Ecto neural progenitor cell (in vitro differentiated cells): ENCODE measurements around the gene JAK1.
"Not testable (repeated sequence)": the region's sequence is repeated elsewhere in the genome, so short reads cannot be mapped to it uniquely, and the experiment has no call there.

Source experiments
- DNase-seq: peaks from one replicate; pipeline ENCODE4 v3.0.0-alpha.2; 2018; ENCODE audit warnings: low spot score

The JAK1 gene

GRCh38 chr1:64839732-64840405 is 126.5 kb downstream of the JAK1 start:
- no peak for DNase-seq

- DNase-seq: peak; percentile 24
These were observed 127.1 kb downstream of the JAK1 start for GRCh38 chr1:64839261-64839660.

DNA sequence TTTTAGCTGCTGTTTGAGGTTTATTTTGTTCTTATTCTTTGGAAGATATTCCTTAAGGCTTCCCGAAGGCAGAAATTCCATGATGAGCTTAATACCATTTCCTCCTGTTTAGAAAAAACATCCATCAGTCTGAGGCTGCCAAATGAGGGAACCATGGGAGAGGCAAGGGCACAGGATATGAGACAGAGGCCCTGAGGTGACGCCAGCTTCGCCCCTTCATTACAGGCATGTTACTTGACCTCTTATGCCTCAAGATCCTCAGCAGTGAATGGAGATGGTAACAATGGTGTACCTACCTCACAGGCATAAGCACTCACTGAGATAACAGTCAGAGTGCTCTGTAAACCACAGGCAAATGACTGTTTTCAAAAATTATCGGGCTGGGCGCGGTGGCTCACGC is 127.9 kb downstream of the JAK1 start:
- no peak for DNase-seq

GRCh38 chr1:64836802-64837201 is 129.5 kb downstream of the JAK1 start:
- DNase-seq: no peak

- DNase-seq: no peak
These were observed 131.6 kb downstream of the JAK1 start for GRCh38 chr1:64834734-64835133.

- no peak for DNase-seq
These were observed 136.2 kb downstream of the JAK1 start for GRCh38 chr1:64830030-64830651.

GRCh38 chr1:64829411-64830029 is 136.8 kb downstream of the JAK1 start:
- DNase-seq: no peak

DNA sequence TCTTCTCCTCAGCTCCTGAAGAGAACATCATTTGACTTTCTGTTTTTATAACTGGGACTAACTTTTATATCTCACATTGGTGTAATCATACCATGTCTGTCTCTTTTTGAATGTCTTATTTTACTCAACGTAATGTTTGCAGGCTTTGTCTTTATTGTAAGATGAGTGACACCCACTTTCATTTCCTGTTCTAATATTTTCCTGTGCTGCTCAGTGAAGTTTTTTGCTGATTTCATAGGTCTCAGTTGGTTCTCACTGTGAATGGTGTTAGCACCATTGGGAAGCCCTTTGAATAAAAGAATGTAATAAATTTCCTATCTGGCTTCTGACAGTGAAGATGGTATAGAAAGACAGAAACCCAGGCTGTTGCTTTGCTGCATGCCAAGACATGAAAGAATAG is 137.5 kb downstream of the JAK1 start:
- DNase-seq: no peak

DNA sequence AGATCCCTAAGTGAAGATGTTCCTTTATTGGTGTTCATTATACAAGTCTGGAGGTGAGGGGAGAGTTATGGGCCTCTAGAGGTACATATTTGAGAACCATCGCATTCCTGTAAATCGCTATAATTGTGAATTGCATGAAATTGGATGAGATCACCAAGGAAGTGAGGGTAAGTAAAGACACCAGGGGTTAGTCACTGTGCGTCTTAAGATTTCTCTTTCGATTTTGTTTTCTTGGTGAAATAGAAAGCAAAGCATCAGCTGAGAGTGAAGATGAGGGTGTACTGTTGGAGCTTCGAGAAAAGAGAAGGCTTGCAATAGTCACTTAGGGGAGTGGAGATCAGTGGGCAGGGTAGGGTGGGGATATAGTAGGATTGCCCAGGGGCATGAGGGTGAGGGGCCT is 139.4 kb downstream of the JAK1 start:
- DNase-seq: no peak

- DNase-seq: peak; percentile 66
These were observed 142.5 kb downstream of the JAK1 start for GRCh38 chr1:64823691-64824476.

DNA sequence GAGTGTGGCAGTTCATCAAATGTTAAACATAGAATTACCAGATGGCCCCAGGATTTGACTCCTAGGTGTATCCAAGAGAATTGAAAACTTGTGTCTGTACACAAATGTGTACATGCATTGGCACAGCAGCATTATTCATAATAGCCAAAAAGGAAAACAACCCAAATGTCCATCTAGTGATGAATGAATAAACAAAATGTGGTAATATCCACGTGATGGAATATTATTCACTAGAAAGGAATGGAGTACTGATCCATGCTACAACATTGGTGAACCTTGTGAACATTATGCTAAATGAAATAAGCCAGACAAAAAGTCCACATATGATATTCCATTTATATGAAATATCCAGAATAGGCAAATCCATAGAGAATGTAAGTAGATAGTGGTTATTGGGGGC is 143.7 kb downstream of the JAK1 start:
- DNase-seq: no peak

DNA sequence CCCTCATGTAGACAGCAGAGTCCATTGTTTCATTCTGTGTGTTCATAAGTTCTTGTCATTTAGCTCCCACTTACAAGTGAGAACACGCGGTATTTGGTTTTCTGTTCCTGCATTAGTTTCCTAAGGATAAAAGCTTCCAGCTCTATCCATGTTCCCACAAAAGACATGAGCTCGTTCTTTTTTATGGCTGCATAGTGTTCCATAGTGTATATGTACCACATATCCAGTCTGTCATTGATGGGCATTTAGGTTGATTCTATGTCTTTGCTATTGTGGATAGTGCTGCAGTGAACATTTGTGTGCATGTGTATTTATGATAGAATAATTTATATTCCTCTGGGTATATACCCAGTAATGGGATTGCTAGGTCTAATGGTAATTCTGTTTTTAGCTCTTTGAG is 145.8 kb downstream of the JAK1 start:
- not testable (repeated sequence) for DNase-seq

DNA sequence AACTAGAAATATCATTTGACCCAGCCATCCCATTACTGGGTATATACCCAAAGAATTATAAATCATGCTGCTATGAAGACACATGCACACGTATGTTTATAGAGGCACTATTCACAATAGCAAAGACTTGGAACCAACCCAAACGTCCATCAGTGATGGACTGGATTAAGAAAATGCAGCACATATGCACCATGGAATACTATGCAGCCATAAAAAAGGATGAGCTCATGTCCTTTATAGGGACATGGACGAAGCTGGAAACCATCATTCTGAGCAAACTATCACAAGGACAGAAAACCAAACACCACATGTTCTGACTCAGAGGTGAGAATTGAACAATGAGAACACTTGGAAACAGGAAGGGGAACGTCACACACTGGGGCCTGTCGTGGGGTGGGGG is 149.0 kb downstream of the JAK1 start:
- not testable (repeated sequence) for DNase-seq

DNA sequence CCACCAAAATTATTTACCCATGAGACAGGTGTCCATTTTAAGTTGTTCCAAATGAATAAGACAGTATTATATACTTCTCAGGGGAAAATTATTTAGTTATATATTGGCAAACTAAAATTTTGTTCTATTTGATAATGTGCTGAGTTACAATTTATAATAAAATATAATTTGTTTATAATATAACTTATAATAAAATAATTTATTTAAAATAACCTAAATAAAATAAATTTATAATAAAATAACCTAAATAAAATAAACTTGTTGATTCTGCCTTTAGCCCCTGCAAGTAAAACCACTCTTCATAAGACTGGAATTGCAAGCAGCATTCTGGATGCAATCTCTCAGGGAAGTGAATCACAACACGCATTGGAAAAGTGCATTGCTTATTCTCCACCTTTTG is 151.9 kb downstream of the JAK1 start:
- DNase-seq: no peak

- DNase-seq: no peak
These were observed 155.2 kb downstream of the JAK1 start for GRCh38 chr1:64811131-64811530.

DNA sequence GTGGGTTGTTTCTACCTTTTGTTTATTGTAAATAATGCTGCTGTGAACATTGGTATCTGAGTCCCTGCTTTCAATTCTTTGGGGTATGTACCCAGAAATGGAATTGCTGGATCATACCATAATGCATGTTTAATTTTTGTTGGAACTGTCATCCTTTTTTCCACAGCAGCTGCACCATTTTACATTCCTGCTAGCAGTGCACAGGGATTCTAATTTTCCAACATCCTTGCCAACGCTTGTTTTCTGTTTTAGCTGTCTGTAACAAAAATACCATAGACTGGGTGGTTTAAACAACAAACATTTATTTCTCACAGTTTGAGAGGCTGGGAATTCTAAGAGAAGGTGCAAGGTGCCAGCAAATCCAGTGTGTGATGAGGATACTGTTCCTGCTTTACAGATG is 156.3 kb downstream of the JAK1 start:
- no peak for DNase-seq

DNA sequence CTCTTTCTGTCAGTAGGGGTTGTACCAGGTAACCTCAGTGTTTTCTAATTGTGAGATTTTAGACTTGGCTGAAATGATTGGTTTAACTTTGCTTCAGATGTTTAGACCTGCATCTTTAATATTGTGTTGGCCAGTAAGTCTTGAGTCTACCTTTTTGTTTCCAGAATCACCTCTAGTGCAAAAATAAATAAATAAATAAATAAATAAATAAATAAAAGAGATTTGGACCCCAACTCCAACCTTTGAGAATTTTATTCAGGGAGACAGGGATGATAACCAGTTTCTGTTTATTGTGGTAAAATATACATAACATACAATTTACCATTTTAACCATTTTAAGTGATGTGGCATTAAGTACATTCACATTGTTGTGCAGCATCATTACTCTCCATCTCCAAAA is 157.0 kb downstream of the JAK1 start:
- DNase-seq: no peak

DNA sequence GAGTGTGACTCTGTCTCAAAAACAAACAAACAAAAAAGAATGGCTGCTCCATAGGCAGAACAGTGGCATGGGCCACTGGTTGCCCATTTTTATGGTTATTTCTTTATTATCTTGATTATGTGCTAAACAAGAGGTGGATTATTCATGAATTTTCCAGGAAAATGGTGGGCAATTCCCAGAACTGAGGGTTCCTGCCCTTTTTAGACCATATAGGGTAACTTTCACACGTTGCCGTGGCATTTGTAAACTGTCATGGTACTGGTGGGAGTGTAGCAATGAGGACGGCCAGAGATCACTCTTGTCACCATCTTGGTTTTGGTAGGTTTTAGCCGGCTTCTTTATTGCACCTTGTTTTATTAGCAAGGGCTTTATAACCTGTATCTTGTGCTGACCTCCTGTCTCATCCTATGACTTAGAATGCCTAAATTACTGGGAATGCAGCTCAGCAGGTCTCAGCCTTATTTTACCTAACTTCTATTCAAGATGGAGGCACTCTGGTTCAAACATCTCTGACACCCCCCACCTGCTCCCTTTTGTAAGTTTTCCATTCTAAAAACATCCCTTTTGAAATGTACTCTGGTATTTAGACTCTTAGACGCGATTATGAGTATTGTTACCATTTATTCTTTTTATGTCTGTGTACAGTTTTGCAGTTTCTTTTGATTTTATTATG is 164.4 kb downstream of the JAK1 start:
- DNase-seq: no peak

DNA sequence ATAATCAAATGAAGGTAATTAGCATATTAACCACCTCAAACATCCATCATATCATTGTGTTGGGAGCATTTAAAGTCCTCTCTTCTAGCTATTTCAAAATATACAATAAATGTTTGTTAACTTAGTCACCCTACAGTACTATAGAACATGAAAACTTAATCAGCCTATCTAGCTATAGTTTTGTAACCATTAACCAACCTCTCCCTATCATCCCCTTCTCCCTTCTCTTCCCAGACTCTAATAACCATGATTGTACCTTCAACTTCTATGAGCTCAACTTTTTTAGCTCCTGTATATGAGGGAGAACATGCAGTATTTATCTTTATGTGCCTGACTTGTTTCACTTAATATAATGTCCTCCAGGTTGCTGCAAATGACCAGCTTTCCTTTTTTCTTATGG is 167.5 kb downstream of the JAK1 start:
- DNase-seq: no peak

DNA sequence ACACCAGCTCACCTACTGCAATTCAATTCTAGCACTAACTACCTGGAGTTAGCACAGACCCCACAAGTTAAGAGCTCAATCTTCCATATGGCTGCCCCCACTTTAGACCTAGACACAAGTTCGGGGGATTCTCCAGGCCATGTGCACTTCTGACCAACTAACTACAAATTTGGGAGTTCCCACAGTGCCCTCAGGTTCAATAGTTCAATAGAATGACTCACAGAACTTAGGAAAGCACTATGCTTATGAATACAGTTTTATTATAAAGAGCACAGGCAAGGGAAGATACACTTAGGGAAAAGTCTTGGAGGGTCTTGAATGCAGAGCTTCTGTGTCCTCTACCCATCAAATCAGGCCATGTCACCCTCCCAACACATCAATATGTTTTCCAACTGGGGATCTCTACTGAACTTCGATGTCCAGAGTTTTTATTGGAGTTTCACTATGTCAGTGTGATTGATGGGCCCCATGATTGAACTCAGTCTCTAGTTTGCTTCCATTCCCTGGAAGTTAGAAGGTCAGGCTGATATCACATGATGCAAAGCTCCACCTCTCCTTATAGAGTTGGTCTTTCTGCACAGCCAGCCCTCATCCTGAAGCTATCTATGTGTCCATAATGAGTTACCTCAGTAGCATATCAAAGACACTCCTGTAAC is 175.4 kb downstream of the JAK1 start:
- no peak for DNase-seq
